GM19035 (cell line): ENCODE measurements around the gene SHC4.

Source experiments
- ATAC-seq: cut with Tn5 transposase; IDR thresholded peaks from one replicate; pipeline ENCODE4 v1.9.1; 2021; ENCODE audit not compliant: unreplicated experiment

The SHC4 gene

DNA sequence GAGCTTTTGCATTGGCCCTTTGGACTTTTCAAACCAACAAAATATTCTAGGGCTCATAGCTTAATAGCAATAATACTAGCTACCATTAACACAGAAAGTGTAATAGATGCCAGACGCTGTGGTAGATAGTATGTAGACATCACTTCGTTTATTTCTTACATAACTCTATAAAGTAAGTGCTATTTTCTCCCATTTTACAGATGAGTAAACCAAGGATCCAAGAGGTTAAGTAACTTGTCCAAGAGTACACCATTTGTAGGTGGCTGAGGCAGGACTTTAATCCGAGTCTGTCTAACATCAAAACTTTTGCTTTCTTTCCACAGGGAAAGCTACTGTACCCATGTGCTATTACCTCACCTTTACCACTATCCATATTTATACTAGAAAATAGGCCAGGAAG lies 73.8 kb downstream of the SHC4 start:
- ATAC-seq, result no peak

DNA sequence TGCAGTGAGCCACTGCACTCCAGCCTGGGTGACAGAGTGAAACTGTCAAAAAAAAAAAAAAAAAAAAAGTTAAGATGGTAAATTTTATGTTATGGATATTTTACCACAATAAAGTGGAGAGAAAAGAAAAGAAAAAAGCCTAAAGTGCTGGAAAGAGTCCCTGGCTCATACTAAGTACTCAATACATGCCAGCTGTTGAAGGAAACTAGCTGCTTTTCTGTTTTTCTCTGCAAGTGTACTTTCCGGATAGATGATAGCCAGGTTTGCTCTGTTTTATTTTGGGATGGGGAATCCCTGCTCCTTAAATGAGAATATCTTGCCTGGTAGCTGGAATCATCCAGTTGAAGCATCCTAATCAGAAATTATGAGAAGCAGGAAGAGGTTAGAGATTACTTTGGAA lies 74.9 kb downstream of the SHC4 start:
- ATAC-seq, result no peak

DNA sequence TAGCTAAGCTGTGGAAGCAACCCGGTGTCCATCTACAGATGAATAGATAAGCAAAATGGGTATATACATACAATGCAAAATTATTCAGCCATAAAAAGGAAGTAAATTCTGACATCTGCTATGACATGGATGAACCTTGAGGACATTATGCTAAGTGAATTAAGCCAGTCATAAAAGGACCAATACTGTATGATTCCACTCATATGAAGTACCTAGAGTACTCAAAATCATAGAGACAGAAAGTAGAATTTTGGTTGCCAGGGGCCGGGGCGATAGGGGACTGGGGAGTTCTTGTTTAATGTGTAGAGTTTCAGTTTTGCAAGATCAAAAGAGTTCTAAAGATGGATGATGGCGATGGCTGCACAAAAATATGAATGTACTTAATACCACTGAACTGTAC lies 75.5 kb downstream of the SHC4 start:
- ATAC-seq, result no peak

DNA sequence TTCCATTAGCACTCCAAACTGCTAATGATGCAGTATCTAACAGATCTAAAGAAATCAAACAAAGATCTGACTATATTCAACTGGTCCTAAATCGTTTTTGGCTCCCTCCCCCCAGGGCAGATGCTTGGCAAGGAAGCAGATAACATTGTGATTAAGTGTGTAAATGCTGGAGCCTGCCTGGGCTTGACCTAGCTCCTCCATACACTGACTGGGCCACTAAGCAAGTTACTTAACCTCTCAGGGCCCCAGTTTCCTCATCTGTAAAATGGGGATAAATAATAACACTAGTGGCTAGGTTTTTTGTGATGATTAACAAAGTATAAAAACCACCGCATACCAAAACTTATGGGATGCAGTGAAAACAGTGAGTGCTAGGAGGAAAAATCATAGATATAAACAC lies 76.6 kb downstream of the SHC4 start:
- ATAC-seq, result no peak

DNA sequence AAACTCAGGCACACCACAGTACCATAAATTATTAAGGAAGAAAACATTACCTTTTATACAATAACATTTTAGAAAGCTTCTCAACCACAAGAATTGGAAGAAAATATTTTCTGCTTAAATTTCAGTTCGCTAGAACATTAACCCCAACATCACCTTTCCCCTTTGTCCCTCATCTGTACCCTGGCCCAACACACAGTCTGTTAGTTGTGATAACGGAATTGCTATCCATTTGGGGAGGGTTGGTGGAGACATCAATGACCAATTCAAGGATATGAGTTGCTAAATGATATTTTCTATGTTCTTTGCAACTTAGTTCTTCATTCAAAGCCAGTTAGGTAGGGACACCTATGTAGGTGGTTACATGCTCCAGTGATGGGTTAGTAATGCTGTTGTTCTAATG lies 80.0 kb downstream of the SHC4 start:
- no peak for ATAC-seq

DNA sequence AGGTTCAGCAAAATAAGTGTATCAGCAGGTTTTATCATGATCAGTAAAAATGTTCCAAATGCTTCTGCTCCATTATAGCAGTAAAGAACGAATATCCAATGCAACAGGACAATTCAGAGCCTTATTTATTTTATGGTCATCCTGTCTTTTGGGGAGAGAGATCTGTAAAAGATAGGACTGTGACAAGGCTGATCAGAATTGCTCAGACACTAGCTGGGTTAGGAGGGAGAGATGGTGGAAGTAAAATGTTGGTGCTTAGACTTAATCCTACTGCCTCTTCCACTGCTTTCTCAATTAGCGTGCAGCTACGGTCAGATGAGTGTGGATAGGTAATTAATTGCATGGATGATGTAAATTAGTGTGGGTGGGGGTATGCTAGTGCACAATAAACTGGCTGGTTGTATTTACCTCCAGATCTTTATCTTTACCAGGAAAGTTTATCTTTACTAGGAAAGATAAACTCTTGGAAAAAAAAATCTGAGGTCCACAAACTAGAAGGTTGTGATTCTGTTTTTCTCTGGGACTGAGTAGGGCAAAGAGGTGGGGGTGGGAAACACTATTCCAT lies 83.6 kb downstream of the SHC4 start:
- ATAC-seq, result no peak

DNA sequence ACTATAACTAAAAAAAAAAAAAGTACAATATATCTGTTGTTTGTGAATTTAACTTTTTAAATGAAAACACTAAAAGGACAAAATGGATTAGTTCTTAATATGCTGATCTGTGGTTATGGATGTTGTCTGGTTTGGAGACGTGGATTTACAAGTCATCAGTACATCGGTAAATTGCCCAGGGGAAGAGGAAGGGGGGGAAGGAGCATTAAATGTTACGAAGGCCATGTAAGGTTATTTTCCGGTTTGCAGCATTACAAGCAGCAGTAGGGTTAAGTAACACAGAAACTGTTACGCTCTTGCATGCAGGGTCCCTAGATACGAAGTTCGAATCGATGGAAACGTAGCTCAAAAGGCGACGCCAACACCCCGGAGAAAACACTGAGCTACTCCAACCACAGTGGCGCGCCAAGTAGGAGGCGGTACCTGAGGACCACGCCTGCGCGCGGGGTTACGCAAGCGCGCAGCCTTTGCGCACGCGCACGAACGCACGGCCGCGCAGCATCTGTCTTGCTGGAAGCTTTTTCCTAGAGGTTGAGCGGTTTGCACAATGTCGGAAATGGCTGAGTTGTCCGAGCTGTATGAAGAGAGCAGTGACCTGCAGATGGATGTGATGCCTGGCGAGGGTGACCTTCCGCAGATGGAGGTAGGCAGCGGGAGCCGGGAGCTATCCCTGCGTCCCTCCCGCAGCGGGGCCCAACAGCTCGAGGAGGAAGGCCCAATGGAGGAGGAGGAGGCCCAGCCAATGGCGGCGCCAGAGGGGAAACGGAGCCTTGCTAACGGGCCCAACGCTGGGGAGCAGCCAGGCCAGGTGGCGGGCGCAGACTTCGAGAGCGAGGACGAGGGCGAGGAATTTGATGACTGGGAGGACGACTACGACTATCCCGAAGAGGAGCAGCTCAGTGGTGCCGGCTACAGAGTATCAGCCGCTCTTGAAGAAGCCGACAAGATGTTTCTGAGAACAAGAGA lies 85.8 kb downstream of the SHC4 start, which contains the start of gene EID1:
Gene EID1, plus strand, starts transcription at position 505 of the 966 bp plus-strand sequence. Its CDS starts 43 bp downstream, at position 548.
- ATAC-seq, result peak; percentile 94

DNA sequence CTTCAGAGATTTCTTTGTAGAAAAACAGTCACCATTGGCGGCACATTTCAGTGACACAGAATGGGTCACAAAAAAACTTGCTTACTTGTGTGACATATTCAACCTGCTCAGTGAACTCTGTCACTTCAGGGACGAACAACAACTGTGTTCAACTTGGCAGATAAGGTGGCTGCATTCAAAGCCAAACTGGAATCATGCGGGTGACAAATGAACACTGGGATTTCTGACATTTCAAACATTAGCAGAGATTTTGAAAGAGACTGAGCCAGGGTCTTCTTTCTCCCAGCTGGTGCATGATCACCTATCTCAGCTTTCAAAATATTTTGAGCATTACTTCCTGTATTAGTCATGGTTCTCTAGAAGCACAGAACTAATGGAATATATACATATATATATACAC lies 87.7 kb downstream of the SHC4 start:
- no peak for ATAC-seq

DNA sequence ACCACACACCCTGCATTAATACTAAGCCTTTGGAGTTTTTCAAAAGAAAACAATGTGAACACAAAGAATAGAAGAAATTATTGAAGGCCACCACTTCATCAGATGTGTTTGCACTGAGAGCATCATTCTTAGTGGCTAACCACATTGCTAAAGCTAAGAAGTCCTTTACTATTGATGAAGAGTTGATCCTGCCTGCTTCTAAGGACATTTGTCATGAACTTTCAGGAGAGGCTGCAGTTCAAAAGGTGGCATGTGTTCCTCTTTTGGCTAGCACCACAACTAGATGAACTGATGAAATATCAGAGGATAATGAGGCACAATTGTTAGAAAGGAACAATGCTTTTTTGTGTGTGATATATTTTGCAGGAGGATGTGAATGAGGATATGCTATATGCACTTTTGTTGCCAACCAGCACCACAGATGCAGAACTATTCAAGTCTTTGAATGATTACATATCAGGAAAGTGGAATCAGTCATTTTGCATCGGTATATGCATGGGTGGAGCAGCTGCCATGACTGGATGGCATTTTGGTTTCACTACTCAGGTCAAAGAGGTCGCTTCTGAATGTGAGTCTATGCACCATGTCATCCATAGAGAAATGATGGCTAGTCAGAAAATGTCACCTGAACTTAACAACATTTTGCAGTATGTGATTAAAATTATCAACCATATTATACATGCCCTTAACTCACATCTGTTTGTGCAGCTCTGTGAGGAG lies 88.3 kb downstream of the SHC4 start:
- ATAC-seq, result no peak

DNA sequence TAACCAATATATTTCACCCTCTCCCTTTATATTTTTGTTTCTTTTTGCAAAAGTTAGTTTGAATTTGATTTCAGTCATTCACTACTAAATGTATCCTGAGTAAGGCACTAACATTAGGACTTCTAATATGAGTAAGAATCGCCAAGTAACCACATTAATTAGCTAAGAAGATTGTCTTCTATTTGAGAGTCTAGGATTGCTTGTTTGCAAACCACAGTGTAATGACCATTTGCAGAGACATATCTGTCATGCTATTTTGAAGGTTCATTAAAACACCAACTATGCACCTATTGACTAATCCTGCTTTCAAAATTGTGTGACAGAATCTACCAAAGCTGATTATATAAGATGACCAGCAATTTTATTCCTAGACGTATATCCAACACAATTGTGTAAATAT lies 91.1 kb downstream of the SHC4 start:
- no peak for ATAC-seq

DNA sequence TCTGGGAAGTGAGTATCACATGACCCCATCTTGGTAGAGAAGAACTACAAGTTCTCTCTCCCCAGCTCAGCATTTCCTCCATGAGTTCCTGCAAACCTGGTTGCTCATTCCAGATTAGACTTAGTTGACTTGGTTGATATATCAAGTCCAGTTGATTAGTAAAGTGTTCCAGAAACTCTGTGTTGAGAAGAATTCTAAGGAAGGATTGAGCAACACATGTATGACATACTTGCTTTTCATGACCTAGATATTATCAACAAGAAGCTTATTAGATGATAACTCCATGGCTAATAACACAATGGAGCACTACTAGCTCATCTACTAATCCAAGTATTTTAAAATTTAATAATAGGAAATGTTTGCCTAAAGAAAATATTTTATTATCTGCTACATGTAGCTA lies 92.2 kb downstream of the SHC4 start:
- ATAC-seq, result no peak

DNA sequence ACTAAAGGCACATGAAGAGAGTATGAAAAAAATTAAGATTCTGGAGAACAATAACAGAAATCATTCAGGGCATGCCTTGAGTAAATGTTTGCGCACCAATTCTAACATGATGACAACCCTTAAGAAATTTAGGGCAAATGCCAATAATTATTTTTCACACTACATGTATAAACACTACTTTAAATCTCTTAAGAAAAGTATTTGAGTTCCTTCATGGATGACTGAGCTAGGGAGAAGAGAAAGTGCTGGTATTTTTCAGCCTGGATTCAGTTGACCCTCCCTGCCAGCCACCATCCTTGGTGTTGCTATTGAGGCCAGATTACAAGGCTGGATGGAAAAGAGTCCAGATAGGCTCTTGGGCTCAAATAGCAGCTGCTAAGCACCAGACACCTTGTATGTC lies 93.8 kb downstream of the SHC4 start:
- ATAC-seq, result no peak

DNA sequence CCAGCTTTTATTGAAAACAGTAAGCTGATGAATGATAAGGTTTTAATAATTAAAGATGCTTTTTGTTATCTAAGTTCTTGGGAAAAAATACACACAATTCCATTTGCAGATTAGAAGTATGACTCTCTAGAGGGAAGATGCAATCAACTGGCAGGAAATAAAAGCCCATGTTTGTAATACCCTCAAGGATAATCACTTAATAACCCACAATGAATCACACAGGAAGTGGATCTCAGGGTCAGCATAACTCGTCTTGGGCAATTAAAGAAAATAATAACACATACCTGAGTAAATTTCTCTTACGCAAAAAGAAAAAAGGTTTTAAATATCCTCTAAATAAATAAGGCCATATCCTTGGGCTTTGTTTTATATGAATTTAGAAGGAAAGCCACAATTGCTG lies 95.2 kb downstream of the SHC4 start:
- ATAC-seq, result no peak

DNA sequence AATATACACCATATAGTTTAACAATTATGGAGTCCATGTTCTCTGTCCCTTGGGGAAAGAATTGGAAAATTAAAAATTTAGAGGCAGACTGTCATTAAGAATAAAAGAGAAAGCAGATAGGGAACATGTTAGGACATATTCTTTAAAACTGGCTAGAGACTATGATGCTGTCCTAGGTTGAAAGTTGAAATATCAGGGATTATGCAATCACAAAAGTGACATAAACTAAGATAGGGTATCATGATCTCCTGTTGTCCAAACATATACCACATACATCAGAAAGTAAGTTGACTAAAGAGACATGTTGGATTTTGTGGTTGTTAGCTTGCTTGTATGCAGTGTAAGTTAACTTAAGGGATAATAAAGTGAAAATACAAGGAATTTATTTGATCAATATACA lies 95.7 kb downstream of the SHC4 start:
- no peak for ATAC-seq

DNA sequence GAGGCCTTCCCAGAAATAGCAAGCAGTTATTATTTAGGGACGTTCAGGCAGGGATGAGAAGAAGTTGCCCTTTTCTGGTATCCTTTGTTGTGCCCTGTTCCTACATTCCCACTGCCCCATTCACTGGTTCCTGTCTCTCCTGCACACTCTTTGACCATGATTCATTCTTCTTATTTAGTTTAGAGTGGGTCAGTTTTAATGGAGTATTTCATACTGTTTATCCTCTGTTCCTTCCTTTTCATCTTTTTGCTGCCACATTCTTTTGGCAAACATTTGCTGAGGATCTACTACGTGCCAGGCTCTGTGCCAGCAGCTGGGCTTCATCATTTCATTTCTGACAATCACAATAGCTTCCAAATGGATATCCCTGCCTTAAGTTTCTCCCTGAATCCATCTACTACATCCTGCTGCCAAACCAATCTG lies 97.6 kb downstream of the SHC4 start:
- ATAC-seq, result no peak

DNA sequence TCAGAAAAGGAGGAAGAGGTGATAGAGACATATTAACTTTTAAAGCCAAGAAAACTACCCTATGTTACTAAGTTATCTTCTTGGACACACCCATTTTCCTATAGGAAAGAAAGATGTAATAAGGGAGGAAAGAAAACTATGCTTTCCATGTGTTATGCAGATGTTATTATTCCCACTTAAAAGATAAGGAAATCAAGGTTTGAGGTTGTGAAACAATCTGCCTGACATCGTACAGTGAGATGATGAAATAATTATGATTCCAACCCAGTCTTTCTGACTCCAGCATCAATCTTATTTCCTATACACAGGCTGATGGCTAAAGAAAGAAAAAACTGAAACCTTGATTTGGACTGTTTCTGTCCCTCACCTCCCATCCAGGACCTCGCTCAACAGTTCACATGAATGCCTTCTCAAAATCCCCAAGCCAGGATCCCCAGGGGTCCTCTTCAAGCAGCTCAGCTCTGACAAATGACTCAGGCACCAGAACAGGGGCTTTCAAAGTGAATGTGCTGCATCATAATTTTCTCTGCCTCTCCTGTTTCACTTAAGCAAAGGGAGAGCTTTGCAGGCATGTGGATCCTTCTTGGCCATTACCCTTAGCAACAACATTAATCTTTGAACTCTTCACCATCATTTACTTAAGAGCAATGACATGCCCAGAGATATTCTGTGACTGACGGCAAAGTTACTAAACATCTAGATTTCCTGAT lies 98.2 kb downstream of the SHC4 start:
- ATAC-seq, result no peak

DNA sequence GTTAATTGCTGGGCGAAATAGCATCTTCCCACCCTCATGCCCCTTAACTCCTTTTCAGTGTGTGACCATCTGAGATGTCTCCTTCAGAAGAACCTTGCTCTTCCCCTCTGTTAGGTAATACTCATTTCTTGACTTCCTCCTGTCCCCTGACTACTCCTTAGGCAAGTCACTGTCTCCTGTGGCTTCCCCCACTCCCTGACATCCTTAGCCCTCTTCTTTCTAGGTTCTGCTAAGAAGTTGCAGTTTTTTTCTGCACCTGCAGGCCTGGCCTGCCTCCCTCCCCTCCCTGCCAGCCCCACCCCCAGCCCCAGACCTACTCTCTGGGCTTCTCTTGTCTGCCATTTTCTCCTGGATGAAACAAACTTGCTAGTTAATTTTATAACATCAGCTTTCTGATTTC lies 101.0 kb downstream of the SHC4 start:
- no peak for ATAC-seq

DNA sequence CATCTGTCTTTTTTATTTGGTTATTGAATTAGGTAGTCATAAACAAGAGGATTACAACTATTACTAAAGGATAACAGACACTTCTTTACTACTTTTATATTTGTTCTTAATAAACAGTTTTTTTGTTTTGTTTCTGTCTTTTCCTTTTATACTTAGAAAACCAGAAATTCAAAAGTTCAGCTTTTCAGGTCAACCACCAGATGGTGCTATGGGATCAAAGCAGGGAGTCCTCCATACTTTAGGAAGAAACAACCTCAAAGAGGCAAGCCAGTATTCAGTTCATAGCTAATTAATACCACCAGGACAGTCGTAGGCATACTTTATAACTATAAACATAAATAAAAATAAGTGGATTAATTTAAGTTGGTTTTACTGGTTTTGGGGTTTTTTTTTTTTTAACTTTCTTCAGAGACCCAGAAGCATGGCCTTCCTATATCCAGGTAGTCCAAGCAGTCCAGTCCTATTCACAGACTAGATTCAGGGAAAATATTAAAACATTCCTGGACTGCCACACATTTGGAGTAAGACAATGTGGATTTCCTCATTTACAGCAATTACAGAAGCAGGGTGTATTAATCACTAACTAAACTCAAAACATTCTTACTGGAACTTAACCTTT lies 101.8 kb downstream of the SHC4 start:
- no peak for ATAC-seq

DNA sequence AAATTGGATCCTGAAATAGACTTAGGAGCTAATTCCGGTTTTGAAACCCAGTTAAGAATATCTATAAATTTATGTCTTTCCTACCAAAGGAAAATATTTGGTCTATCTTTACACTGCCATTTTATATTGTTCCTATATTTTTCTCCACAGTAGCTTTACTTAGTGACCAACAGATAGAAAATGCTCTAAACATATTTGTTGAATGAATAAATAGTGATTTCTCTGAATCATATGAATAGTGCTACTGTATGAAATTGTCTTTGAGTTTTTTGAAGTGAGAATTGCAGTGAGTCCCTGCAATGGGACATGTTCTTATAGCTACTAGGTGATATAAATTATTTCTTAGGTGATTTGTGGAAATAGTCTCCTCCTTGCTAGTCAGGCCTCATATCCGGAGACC lies 104.3 kb downstream of the SHC4 start:
- ATAC-seq, result no peak

DNA sequence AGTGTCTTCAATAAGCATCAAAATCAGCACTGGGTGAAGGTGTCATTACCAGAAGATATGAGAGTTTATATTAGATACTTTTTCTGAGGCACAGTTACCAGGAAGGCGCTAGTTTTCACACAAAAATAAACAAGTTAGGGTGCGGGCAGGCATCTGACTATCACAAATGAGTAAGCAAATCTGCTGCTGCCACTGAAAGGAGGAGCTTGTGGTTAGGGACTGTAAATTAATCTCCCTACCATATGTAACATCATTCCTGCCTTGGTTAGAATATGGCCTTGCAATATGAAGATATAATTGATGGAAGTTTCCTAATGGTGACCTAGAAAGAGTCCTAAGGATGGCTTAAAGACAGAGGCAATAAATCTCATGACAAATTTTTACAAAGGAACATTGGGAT lies 105.3 kb downstream of the SHC4 start:
- no peak for ATAC-seq

DNA sequence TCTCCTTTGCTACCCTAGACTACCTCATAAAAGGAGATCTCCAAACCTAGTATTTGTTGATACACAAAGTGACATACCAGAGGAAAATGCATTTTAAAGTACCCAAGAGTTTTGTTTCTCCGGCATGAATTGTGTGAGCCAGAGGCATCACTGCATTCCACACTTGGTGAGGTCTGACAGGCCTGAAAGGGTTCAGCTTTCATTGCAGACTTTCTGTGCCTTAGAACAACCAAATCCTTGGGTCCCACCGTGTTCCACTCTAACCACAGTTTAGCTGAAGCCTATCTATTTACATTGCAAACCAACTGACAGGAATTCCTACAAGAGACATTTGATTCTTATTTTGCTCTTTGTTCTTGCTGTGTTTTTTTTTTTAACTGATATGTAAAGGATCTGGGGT lies 106.8 kb downstream of the SHC4 start:
- no peak for ATAC-seq
